ENCODE data around the gene TNFRSF1A. TPM values are rescaled to one million over a fixed set of nuclear protein-coding genes. Genes with fewer than 3 reads are reported as not detected.
A peak's percentile ranks its signal among the peaks of the same experiment; 100 is the strongest.

Gene TNFRSF1A
- total RNA-seq, 1 donor from 2014 or later = 125 TPM

GRCh38 chr12:6382371-6382770 lies 40.5 kb upstream of the TNFRSF1A start:
- H3K4me3 Mint-ChIP-seq (ENCODE audit: unreplicated experiment) = peak overlapping the region; percentile 62
- TF ChIP-seq, protein P1, sequence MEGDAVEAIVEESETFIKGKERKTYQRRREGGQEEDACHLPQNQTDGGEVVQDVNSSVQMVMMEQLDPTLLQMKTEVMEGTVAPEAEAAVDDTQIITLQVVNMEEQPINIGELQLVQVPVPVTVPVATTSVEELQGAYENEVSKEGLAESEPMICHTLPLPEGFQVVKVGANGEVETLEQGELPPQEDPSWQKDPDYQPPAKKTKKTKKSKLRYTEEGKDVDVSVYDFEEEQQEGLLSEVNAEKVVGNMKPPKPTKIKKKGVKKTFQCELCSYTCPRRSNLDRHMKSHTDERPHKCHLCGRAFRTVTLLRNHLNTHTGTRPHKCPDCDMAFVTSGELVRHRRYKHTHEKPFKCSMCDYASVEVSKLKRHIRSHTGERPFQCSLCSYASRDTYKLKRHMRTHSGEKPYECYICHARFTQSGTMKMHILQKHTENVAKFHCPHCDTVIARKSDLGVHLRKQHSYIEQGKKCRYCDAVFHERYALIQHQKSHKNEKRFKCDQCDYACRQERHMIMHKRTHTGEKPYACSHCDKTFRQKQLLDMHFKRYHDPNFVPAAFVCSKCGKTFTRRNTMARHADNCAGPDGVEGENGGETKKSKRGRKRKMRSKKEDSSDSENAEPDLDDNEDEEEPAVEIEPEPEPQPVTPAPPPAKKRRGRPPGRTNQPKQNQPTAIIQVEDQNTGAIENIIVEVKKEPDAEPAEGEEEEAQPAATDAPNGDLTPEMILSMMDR (IDR thresholded peaks at IDR 0.05; ENCODE audit: unreplicated experiment) = no peak
- H3K36me3 Mint-ChIP-seq (ENCODE audit: low read depth, unreplicated experiment) = peaks cover 4% of the 10 kb centered on the region
- DNase-seq (ENCODE audit: low spot score) = no peak
- H3K9me3 Mint-ChIP-seq (ENCODE audit: unreplicated experiment) = no peaks in the 10 kb centered on the region
- H3K4me1 Mint-ChIP-seq (ENCODE audit: unreplicated experiment) = peaks cover 11% of the 10 kb centered on the region
- no peak overlapping the region for H3K27ac Mint-ChIP-seq (ENCODE audit: unreplicated experiment)
- H3K27me3 Mint-ChIP-seq (ENCODE audit: unreplicated experiment) = peaks cover 13% of the 10 kb centered on the region

GRCh38 chr12:6380141-6381121 lies 38.6 kb upstream of the TNFRSF1A start:
- peaks cover 4% of the 10 kb centered on the region for H3K36me3 Mint-ChIP-seq (ENCODE audit: low read depth, unreplicated experiment)
- no peak overlapping the region for H3K27ac Mint-ChIP-seq (ENCODE audit: unreplicated experiment)
- H3K9me3 Mint-ChIP-seq (ENCODE audit: unreplicated experiment) = no peaks in the 10 kb centered on the region
- H3K4me3 Mint-ChIP-seq (ENCODE audit: unreplicated experiment) = no peak overlapping the region
- no peak for DNase-seq (ENCODE audit: low spot score)
- H3K27me3 Mint-ChIP-seq (ENCODE audit: unreplicated experiment) = peaks cover 13% of the 10 kb centered on the region
- H3K4me1 Mint-ChIP-seq (ENCODE audit: unreplicated experiment) = peaks cover 24% of the 10 kb centered on the region
- TF ChIP-seq, protein P1 (IDR thresholded peaks at IDR 0.05; ENCODE audit: unreplicated experiment) = no peak

- Mint-ChIP-seq H3K27me3 (ENCODE audit: unreplicated experiment) (peaks cover 17% of the 10 kb centered on the region), H3K4me1 (ENCODE audit: unreplicated experiment) (peaks cover 23% of the 10 kb centered on the region), H3K27ac (ENCODE audit: unreplicated experiment) (no peak overlapping the region), H3K9me3 (ENCODE audit: unreplicated experiment) (no peaks in the 10 kb centered on the region), H3K4me3 (ENCODE audit: unreplicated experiment) (no peak overlapping the region), H3K36me3 (ENCODE audit: low read depth, unreplicated experiment) (peaks cover 4% of the 10 kb centered on the region)
- no peak for DNase-seq (ENCODE audit: low spot score)
- TF ChIP-seq, protein P1 (IDR thresholded peaks at IDR 0.05; ENCODE audit: unreplicated experiment) = no peak
These were observed 37.0 kb upstream of the TNFRSF1A start for GRCh38 chr12:6378709-6379472.

DNA sequence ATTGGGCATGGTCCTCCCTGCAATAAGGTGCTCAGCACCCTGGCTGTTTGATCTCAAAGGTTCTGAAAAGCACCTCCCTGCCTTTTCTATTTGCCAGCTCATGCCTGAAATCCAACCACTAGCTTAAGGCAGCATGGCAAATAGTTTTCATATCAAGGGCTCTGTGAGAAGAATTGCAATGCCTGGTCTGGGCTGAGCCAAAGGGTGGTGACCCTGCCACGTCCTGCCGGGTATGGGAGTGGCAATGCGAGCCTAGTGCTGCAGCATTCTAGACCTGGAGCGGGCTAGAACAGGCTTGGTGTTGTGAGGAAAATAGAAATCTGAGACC lies 35.8 kb upstream of the TNFRSF1A start:
- peaks cover 27% of the 10 kb centered on the region for H3K4me1 Mint-ChIP-seq (ENCODE audit: unreplicated experiment)
- TF ChIP-seq, protein P1 (IDR thresholded peaks at IDR 0.05; ENCODE audit: unreplicated experiment) = no peak
- H3K36me3 Mint-ChIP-seq (ENCODE audit: low read depth, unreplicated experiment) = peaks cover 4% of the 10 kb centered on the region
- no peak for DNase-seq (ENCODE audit: low spot score)
- H3K27ac Mint-ChIP-seq (ENCODE audit: unreplicated experiment) = no peak overlapping the region
- H3K9me3 Mint-ChIP-seq (ENCODE audit: unreplicated experiment) = no peaks in the 10 kb centered on the region
- no peak overlapping the region for H3K4me3 Mint-ChIP-seq (ENCODE audit: unreplicated experiment)
- H3K27me3 Mint-ChIP-seq (ENCODE audit: unreplicated experiment) = peaks cover 15% of the 10 kb centered on the region
